ENCODE results near the gene HNRNPA2B1.

Gene HNRNPA2B1

DNA sequence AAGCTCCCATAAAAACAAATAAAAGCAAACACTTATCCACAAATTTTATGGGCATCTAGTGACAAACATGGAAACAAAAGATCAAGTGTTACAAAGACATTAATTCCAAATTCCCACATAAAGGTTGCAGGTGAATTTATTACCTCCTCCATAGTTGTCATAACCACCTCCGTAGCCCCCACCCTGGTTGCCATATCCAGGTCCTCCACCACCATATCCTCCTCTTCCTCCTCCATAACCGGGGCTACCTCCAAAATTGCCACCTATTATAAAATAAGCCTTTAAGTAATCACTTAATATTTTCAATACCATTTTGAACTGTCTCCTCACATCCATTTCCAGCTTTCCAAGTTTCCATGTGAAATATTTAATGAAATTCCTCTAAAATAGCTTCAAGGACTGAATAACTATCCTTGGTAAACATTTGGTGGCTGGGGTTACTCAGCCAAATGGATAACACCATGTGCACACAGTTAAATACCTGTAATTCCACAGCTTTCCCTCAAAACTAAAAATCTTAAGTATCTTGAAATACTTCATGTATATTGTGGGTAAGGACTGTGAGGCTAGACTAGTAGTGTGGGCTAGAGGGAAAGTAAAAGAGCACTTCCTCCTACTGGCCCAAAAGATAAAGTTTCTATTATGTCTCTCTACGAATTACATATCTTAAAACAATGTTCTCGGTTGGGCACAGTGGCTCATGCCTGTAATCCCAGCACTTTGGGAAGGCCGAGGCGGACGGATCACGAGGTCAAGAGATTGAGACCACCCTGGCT, 6.9 kb downstream of the HNRNPA2B1 start:
- Histone ChIP-seq H3K9ac (ENCODE audit: low read length) (peak overlapping the region; percentile 18), H3K27me3 (ENCODE audit: control insufficient read depth in 1 of 2, insufficient read depth in 1 of 2, low read length in 2 of 2) (no peaks in the 10 kb centered on the region), H3K23ac (ENCODE audit: low read length in 2 of 2) (no peak overlapping the region), H3K14ac (ENCODE audit: low read length in 2 of 2) (no peak overlapping the region), H3K18ac (ENCODE audit: low read depth in 1 of 2, low read length in 2 of 2) (peak overlapping the region in 1 of 2 experiments; percentile 21), H3K27ac (ENCODE audit: low read length, poor library complexity, severe bottlenecking) (no peak overlapping the region), H3K4me1 (ENCODE audit: control insufficient read depth, insufficient read depth, low read depth, low read length) (peaks cover 9% of the 10 kb centered on the region), H2AK5ac (ENCODE audit: low read length, severe bottlenecking) (no peak overlapping the region), H3K4me3 (ENCODE audit: insufficient read depth in 1 of 2, low read depth in 1 of 2, low read length in 2 of 2) (no peak overlapping the region), H2BK15ac (ENCODE audit: low read depth, poor library complexity, severe bottlenecking) (no peak overlapping the region), H2BK12ac (ENCODE audit: low read length in 2 of 2) (no peak overlapping the region), H2BK5ac (ENCODE audit: low read depth, low read length, poor library complexity, severe bottlenecking) (no peak overlapping the region), H2BK120ac (ENCODE audit: low read depth, low read length) (no peak overlapping the region), H3K79me1 (replicated peaks; ENCODE audit: low read length, poor library complexity, severe bottlenecking) (no peaks in the 10 kb centered on the region), H3K4ac (ENCODE audit: low read depth in 1 of 2, low read length in 2 of 2) (no peak overlapping the region), H4K91ac (ENCODE audit: low read length) (no peak overlapping the region), H3K9me3 (ENCODE audit: control insufficient read depth, low read length) (no peaks in the 10 kb centered on the region), H3K36me3 (ENCODE audit: control insufficient read depth in 1 of 2, insufficient read depth in 2 of 2, low read depth in 1 of 2, low read length in 2 of 2) (peaks cover 10 to 95% of the 10 kb centered on the region in 2 experiments), H2AFZ (ENCODE audit: low read depth, low read length) (no peak overlapping the region), H4K8ac (ENCODE audit: low read length) (no peak overlapping the region), H3K4me2 (ENCODE audit: low read length, poor library complexity, severe bottlenecking) (no peak overlapping the region)
- DNase-seq, result no peak
- WGBS, result 94% methylated on average over 8 of the region's 8 CpGs

- Histone ChIP-seq H4K8ac (ENCODE audit: low read length) (no peak overlapping the region), H3K4me2 (ENCODE audit: low read length, poor library complexity, severe bottlenecking) (no peak overlapping the region), H3K4me3 (ENCODE audit: insufficient read depth in 1 of 2, low read depth in 1 of 2, low read length in 2 of 2) (no peak overlapping the region), H3K27ac (ENCODE audit: low read length, poor library complexity, severe bottlenecking) (no peak overlapping the region), H3K4me1 (ENCODE audit: control insufficient read depth, insufficient read depth, low read depth, low read length) (peaks cover 9% of the 10 kb centered on the region), H3K18ac (ENCODE audit: low read depth in 1 of 2, low read length in 2 of 2) (no peak overlapping the region), H2AK5ac (ENCODE audit: low read length, severe bottlenecking) (no peak overlapping the region), H4K91ac (ENCODE audit: low read length) (no peak overlapping the region), H3K79me1 (replicated peaks; ENCODE audit: low read length, poor library complexity, severe bottlenecking) (no peaks in the 10 kb centered on the region), H2BK5ac (ENCODE audit: low read depth, low read length, poor library complexity, severe bottlenecking) (no peak overlapping the region), H3K4ac (ENCODE audit: low read depth in 1 of 2, low read length in 2 of 2) (no peak overlapping the region), H3K23ac (ENCODE audit: low read length in 2 of 2) (no peak overlapping the region), H2BK15ac (ENCODE audit: low read depth, poor library complexity, severe bottlenecking) (no peak overlapping the region), H2BK12ac (ENCODE audit: low read length in 2 of 2) (no peak overlapping the region), H3K9me3 (ENCODE audit: control insufficient read depth, low read length) (no peaks in the 10 kb centered on the region), H2BK120ac (ENCODE audit: low read depth, low read length) (no peak overlapping the region), H3K9ac (ENCODE audit: low read length) (peak overlapping the region; percentile 18), H3K27me3 (ENCODE audit: control insufficient read depth in 1 of 2, insufficient read depth in 1 of 2, low read length in 2 of 2) (no peaks in the 10 kb centered on the region), H3K14ac (ENCODE audit: low read length in 2 of 2) (no peak overlapping the region), H3K36me3 (ENCODE audit: control insufficient read depth in 1 of 2, insufficient read depth in 2 of 2, low read depth in 1 of 2, low read length in 2 of 2) (peaks cover 14 to 99% of the 10 kb centered on the region in 2 experiments), H2AFZ (ENCODE audit: low read depth, low read length) (no peak overlapping the region)
- WGBS, result 96% methylated on average over 2 of the region's 3 CpGs
- DNase-seq, result no peak
These were observed 8.0 kb downstream of the HNRNPA2B1 start for GRCh38 chr7:26192485-26193087.

GRCh38 chr7:26191974-26192479, 8.5 kb downstream of the HNRNPA2B1 start:
- Histone ChIP-seq H3K4me3 (ENCODE audit: insufficient read depth in 1 of 2, low read depth in 1 of 2, low read length in 2 of 2) (no peak overlapping the region), H2BK12ac (ENCODE audit: low read length in 2 of 2) (no peak overlapping the region), H3K4ac (ENCODE audit: low read depth in 1 of 2, low read length in 2 of 2) (no peak overlapping the region), H3K23ac (ENCODE audit: low read length in 2 of 2) (no peak overlapping the region), H3K36me3 (ENCODE audit: control insufficient read depth in 1 of 2, insufficient read depth in 2 of 2, low read depth in 1 of 2, low read length in 2 of 2) (peaks cover 15 to 99% of the 10 kb centered on the region in 2 experiments), H2BK5ac (ENCODE audit: low read depth, low read length, poor library complexity, severe bottlenecking) (no peak overlapping the region), H3K79me1 (replicated peaks; ENCODE audit: low read length, poor library complexity, severe bottlenecking) (peaks cover 1% of the 10 kb centered on the region), H4K8ac (ENCODE audit: low read length) (no peak overlapping the region), H3K4me2 (ENCODE audit: low read length, poor library complexity, severe bottlenecking) (no peak overlapping the region), H4K91ac (ENCODE audit: low read length) (no peak overlapping the region), H2BK15ac (ENCODE audit: low read depth, poor library complexity, severe bottlenecking) (no peak overlapping the region), H3K4me1 (ENCODE audit: control insufficient read depth, insufficient read depth, low read depth, low read length) (peaks cover 9% of the 10 kb centered on the region), H3K27ac (ENCODE audit: low read length, poor library complexity, severe bottlenecking) (no peak overlapping the region), H3K18ac (ENCODE audit: low read depth in 1 of 2, low read length in 2 of 2) (no peak overlapping the region), H3K27me3 (ENCODE audit: control insufficient read depth in 1 of 2, insufficient read depth in 1 of 2, low read length in 2 of 2) (no peaks in the 10 kb centered on the region), H3K14ac (ENCODE audit: low read length in 2 of 2) (no peak overlapping the region), H3K9me3 (ENCODE audit: control insufficient read depth, low read length) (no peaks in the 10 kb centered on the region), H3K9ac (ENCODE audit: low read length) (peak overlapping the region; percentile 18), H2BK120ac (ENCODE audit: low read depth, low read length) (no peak overlapping the region), H2AFZ (ENCODE audit: low read depth, low read length) (no peak overlapping the region), H2AK5ac (ENCODE audit: low read length, severe bottlenecking) (no peak overlapping the region)
- 83% methylated on average over 1 of the region's 1 CpG for WGBS
- no peak for DNase-seq

DNA sequence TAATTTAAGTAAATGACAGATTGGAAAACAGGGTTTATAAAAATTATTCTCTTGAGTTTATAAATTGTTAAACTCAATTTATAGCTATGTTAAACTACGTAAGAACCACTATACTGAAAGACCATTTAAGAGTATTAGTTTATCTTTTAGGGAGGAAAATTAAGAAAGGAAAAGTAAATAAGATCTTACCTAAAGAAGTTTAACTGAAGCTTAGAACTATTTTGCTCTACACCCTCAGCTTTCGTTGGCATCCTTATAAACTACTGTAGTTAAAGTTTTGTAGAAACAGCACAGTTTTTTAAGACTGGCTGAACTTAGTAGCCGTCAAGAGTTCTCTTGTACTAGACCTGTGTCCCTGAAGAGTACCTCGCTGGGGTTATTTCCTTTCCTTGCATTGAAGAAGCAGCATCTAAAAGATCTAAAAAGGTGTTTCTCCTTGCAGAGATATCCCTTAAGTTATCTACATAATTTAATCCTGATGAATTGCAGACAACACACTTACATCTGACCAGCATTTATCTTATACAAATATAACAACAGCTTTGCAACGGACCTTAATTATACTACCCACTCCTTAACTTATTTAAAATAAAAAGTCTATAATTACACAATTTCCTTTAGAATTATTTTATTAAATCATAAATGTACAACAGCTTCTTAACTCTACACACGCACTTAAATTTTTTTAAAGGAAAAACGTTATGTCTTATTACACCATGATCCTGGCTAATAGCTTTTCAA, 9.1 kb downstream of the HNRNPA2B1 start:
- H2BK12ac ChIP-seq (ENCODE audit: low read length in 2 of 2), result no peak overlapping the region
- H4K8ac ChIP-seq (ENCODE audit: low read length), result no peak overlapping the region
- H3K4me3 ChIP-seq (ENCODE audit: insufficient read depth in 1 of 2, low read depth in 1 of 2, low read length in 2 of 2), result no peak overlapping the region
- DNase-seq, result no peak
- 94% methylated on average over 6 of the region's 7 CpGs for WGBS
- no peak overlapping the region for H3K4ac ChIP-seq (ENCODE audit: low read depth in 1 of 2, low read length in 2 of 2)
- H3K4me1 ChIP-seq (ENCODE audit: control insufficient read depth, insufficient read depth, low read depth, low read length), result peaks cover 9% of the 10 kb centered on the region
- H2AFZ ChIP-seq (ENCODE audit: low read depth, low read length), result no peak overlapping the region
- H4K91ac ChIP-seq (ENCODE audit: low read length), result no peak overlapping the region
- H3K4me2 ChIP-seq (ENCODE audit: low read length, poor library complexity, severe bottlenecking), result no peak overlapping the region
- no peak overlapping the region for H3K27ac ChIP-seq (ENCODE audit: low read length, poor library complexity, severe bottlenecking)
- no peak overlapping the region for H2BK5ac ChIP-seq (ENCODE audit: low read depth, low read length, poor library complexity, severe bottlenecking)
- H3K27me3 ChIP-seq (ENCODE audit: control insufficient read depth in 1 of 2, insufficient read depth in 1 of 2, low read length in 2 of 2), result no peaks in the 10 kb centered on the region
- no peak overlapping the region for H3K9ac ChIP-seq (ENCODE audit: low read length)
- no peak overlapping the region for H2BK15ac ChIP-seq (ENCODE audit: low read depth, poor library complexity, severe bottlenecking)
- no peaks in the 10 kb centered on the region for H3K9me3 ChIP-seq (ENCODE audit: control insufficient read depth, low read length)
- H3K36me3 ChIP-seq (ENCODE audit: control insufficient read depth in 1 of 2, insufficient read depth in 2 of 2, low read depth in 1 of 2, low read length in 2 of 2), result peaks cover 15 to 98% of the 10 kb centered on the region in 2 experiments
- H3K14ac ChIP-seq (ENCODE audit: low read length in 2 of 2), result no peak overlapping the region
- H3K79me1 ChIP-seq (replicated peaks; ENCODE audit: low read length, poor library complexity, severe bottlenecking), result peaks cover 1% of the 10 kb centered on the region
- no peak overlapping the region for H3K23ac ChIP-seq (ENCODE audit: low read length in 2 of 2)
- H2AK5ac ChIP-seq (ENCODE audit: low read length, severe bottlenecking), result no peak overlapping the region
- no peak overlapping the region for H3K18ac ChIP-seq (ENCODE audit: low read depth in 1 of 2, low read length in 2 of 2)
- H2BK120ac ChIP-seq (ENCODE audit: low read depth, low read length), result no peak overlapping the region

All from mesenchymal stem cell (in vitro differentiated cells and primary cell).